HL-60 (cell line): ENCODE measurements around the gene SFMBT2.

Experiments
- DNase-seq, 2 experiments: peaks; one replicate each; pipeline ENCODE4 v3.0.0-alpha.2; 2010 to 2020; ENCODE audit warnings: low read depth in 1 of 2, low spot score in 1 of 2
- H3K27ac ChIP-seq: fragments of 250-450 bp; sonication (Bioruptor Pico); replicated peaks from 2 replicates; pipeline ENCODE4 v1.5.1; 2020; ENCODE audit warnings: mild to moderate bottlenecking, moderate library complexity
- H3K27me3 ChIP-seq: fragments of 250-450 bp; sonication (Bioruptor Pico); 2 replicates; pipeline ENCODE4 v1.5.1; 2021; ENCODE audit warnings: mild to moderate bottlenecking, moderate library complexity; ENCODE audit not compliant: insufficient read depth, poor library complexity, severe bottlenecking
- H3K4me3 ChIP-seq: replicated peaks from 2 replicates; pipeline ENCODE4 v1.5.1; 2011; ENCODE audit warnings: mild to moderate bottlenecking, control low read depth, low read length; ENCODE audit not compliant: insufficient read depth
- GABPA ChIP-seq: IDR thresholded peaks from 2 replicates; pipeline ENCODE4 v1.6.1; 2012; ENCODE audit warnings: low read depth
- POLR2AphosphoS5 ChIP-seq: IDR thresholded peaks from 2 replicates; pipeline ENCODE4 v1.6.1; 2012; ENCODE audit warnings: low read depth
- SPI1 ChIP-seq: IDR thresholded peaks from 2 replicates; pipeline ENCODE4 v1.6.1; 2012; ENCODE audit warnings: low read depth, mild to moderate bottlenecking, borderline replicate concordance
- TF ChIP-seq, protein P1 (sequence below): IDR thresholded peaks from 2 replicates; pipeline ENCODE4 v1.6.1; 2012; ENCODE audit warnings: low read depth; ENCODE audit not compliant: insufficient replicate concordance
- TF ChIP-seq, protein P2 (sequence below): IDR thresholded peaks from one replicate; pipeline ENCODE4 v1.5.1; 2011; ENCODE audit warnings: low read length, control low read depth, inconsistent platforms; ENCODE audit not compliant: insufficient read depth

The SFMBT2 gene

DNA sequence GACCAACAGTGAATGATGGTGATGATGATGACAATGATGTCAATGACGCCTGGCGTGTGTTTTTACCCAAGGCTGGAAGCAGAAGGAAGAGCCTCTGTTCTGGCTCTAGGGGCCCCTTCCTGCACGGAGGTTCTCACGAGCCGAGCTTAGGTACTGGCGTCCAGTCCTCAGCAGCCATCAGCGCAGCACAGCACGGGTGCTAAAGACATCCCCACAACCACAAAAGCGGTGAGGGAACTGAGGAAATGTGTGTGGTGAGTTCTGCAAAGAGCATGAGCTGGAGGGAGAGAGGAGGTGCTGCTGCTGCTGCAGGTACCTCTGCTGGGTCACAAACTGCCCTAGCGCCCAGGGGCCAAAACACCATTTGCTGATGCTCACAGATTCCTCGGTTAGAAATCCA, 81.6 kb downstream of the SFMBT2 start:
- Histone ChIP-seq H3K4me3 (no peak overlapping the region), H3K27ac (no peak overlapping the region), H3K27me3 (no peaks in the 10 kb centered on the region)
- DNase-seq = peak in 1 of 2 experiments; percentile 22
- TF ChIP-seq, protein P1, sequence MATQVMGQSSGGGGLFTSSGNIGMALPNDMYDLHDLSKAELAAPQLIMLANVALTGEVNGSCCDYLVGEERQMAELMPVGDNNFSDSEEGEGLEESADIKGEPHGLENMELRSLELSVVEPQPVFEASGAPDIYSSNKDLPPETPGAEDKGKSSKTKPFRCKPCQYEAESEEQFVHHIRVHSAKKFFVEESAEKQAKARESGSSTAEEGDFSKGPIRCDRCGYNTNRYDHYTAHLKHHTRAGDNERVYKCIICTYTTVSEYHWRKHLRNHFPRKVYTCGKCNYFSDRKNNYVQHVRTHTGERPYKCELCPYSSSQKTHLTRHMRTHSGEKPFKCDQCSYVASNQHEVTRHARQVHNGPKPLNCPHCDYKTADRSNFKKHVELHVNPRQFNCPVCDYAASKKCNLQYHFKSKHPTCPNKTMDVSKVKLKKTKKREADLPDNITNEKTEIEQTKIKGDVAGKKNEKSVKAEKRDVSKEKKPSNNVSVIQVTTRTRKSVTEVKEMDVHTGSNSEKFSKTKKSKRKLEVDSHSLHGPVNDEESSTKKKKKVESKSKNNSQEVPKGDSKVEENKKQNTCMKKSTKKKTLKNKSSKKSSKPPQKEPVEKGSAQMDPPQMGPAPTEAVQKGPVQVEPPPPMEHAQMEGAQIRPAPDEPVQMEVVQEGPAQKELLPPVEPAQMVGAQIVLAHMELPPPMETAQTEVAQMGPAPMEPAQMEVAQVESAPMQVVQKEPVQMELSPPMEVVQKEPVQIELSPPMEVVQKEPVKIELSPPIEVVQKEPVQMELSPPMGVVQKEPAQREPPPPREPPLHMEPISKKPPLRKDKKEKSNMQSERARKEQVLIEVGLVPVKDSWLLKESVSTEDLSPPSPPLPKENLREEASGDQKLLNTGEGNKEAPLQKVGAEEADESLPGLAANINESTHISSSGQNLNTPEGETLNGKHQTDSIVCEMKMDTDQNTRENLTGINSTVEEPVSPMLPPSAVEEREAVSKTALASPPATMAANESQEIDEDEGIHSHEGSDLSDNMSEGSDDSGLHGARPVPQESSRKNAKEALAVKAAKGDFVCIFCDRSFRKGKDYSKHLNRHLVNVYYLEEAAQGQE = no peak
- TF ChIP-seq SPI1 (no peak), GABPA (no peak), POLR2AphosphoS5 (no peak)
- TF ChIP-seq, protein P2, sequence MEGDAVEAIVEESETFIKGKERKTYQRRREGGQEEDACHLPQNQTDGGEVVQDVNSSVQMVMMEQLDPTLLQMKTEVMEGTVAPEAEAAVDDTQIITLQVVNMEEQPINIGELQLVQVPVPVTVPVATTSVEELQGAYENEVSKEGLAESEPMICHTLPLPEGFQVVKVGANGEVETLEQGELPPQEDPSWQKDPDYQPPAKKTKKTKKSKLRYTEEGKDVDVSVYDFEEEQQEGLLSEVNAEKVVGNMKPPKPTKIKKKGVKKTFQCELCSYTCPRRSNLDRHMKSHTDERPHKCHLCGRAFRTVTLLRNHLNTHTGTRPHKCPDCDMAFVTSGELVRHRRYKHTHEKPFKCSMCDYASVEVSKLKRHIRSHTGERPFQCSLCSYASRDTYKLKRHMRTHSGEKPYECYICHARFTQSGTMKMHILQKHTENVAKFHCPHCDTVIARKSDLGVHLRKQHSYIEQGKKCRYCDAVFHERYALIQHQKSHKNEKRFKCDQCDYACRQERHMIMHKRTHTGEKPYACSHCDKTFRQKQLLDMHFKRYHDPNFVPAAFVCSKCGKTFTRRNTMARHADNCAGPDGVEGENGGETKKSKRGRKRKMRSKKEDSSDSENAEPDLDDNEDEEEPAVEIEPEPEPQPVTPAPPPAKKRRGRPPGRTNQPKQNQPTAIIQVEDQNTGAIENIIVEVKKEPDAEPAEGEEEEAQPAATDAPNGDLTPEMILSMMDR = no peak

DNA sequence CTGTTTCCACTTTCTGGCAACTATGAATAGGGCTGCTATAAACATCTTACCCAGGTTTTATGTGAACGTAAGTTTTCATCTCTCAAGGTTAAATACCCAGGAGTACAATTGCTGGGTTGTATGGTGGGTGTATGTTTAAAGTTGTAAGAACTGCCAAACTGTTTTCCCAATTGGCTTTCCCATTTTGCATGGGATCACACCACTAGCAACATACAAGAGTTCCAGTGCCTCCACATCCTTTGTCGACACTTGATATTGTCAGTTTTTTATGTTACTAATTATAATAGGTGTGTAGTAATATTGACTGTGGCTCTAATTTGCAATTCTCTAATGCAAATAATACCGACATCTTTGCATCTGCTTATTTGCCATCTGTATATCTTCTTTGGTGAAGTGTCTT, 82.9 kb downstream of the SFMBT2 start:
- H3K27me3 ChIP-seq = no peaks in the 10 kb centered on the region
- DNase-seq = no peak
- no peak overlapping the region for H3K4me3 ChIP-seq
- H3K27ac ChIP-seq = no peak overlapping the region
- TF ChIP-seq GABPA = no peak
- no peak for TF ChIP-seq SPI1
- TF ChIP-seq, protein P1 = no peak
- TF ChIP-seq, protein P2 = no peak
- no peak for TF ChIP-seq POLR2AphosphoS5

DNA sequence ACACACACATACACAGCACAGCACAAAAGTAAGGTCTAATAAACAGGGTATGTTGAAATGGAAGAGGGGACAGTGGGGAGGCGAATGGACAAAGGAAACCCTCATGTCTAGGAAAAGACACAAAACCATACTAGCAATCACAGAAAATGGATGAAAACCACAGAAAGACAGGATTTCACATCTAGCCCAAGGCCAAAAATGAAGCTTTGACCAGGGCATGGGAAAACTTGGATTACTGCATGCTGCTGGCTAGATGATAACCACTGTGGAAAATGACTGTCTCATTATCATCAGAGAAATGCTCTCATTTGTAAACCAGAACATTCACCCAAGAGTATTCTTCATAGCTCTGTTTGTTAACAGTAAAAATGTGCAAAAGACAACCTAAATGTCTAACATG, 88.2 kb downstream of the SFMBT2 start:
- Histone ChIP-seq H3K4me3 (no peak overlapping the region), H3K27me3 (no peaks in the 10 kb centered on the region), H3K27ac (no peak overlapping the region)
- no peak for DNase-seq
- TF ChIP-seq, protein P2 = no peak
- TF ChIP-seq GABPA (no peak), POLR2AphosphoS5 (no peak), SPI1 (no peak)
- TF ChIP-seq, protein P1 = no peak
